Posterior cingulate gyrus (tissue), 11 donors: ENCODE measurements around the gene BRPF1.

ENCODE experiments used
- DNase-seq, 10 donors: peaks; one replicate each; pipeline versions ENCODE4 v3.0.0 to v3.0.0-alpha.2; 2020 to 2021; ENCODE audit warnings: mixed read lengths in 3 of 10
- intact Hi-C: fragments of 100-400 bp; cut with DNase I; formaldehyde crosslinking; loops from one replicate; pipeline ENCODE4 v1.15.1; 2023

BRPF1 gene

GRCh38 chr3:9783954-9784353, 52.4 kb downstream of the BRPF1 start:
- intact Hi-C loops = no loop called here

GRCh38 chr3:9784965-9785364, 53.4 kb downstream of the BRPF1 start:
- no peak for DNase-seq
- intact Hi-C loops = no loop called here

More at GRCh38 chr3:9783954-9784353, 52.4 kb downstream of the BRPF1 start:
- peak in 1 of 10 donors; percentile 77 for DNase-seq

- intact Hi-C loops = no loop called here
- peak in 1 of 10 donors; percentile 59 for DNase-seq
Measured at GRCh38 chr3:9785602-9786001, 54.1 kb downstream of the BRPF1 start.

GRCh38 chr3:9786209-9786739, 54.7 kb downstream of the BRPF1 start:
- DNase-seq = no peak
- intact Hi-C loops = no loop called here

GRCh38 chr3:9786825-9787669, 55.5 kb downstream of the BRPF1 start:
- intact Hi-C loops = no loop called here
- DNase-seq = no peak

GRCh38 chr3:9787714-9788113, 56.2 kb downstream of the BRPF1 start:
- DNase-seq = no peak
- intact Hi-C loops = no loop called here

GRCh38 chr3:9791127-9791526, 59.6 kb downstream of the BRPF1 start:
- intact Hi-C loops = no loop called here
- DNase-seq = peak in 1 of 10 donors; percentile 69

- DNase-seq = no peak
- intact Hi-C loops = loop anchor here (2.0 kb wide), 2 partner anchors 43 to 57 kb away; partner anchors contain the start of gene OGG1
Measured at GRCh38 chr3:9791790-9792404, 60.4 kb downstream of the BRPF1 start.

GRCh38 chr3:9792405-9793160, 61.0 kb downstream of the BRPF1 start, which contains the start of the genes ARPC4 and TADA3:
ARPC4 (plus strand) TSS chr3:9793082; CDS start chr3:9793122, 40 bp downstream.
TADA3 (minus strand) TSS chr3:9792473; CDS start chr3:9791466, 1,007 bp downstream.
- intact Hi-C loops = loop anchor here (2.0 kb wide), 2 partner anchors 44 to 56 kb away; partner anchors contain the start of gene OGG1
- DNase-seq = peak; percentile 81 to 98 (median 88)

GRCh38 chr3:9793161-9793781, 61.7 kb downstream of the BRPF1 start:
- peak in 1 of 10 donors; percentile 35 for DNase-seq
- intact Hi-C loops = loop anchor here (2.0 kb wide), 2 partner anchors 44 to 56 kb away; partner anchors contain the start of gene OGG1

- DNase-seq = no peak
- intact Hi-C loops = no loop called here
Measured at GRCh38 chr3:9794400-9794799, 62.9 kb downstream of the BRPF1 start.

- intact Hi-C loops = no loop called here
- DNase-seq = no peak
Measured at GRCh38 chr3:9795207-9795606, 63.7 kb downstream of the BRPF1 start.

GRCh38 chr3:9797196-9797945, 65.8 kb downstream of the BRPF1 start:
- no peak for DNase-seq
- intact Hi-C loops = no loop called here
